Dermis microvascular lymphatic vessel endothelial cell (primary cell): Measurements from ENCODE around the gene SLC22A14. TPM values are rescaled to one million over a fixed set of nuclear protein-coding genes. Genes with fewer than 3 reads are reported as not detected.

Experiments used
- DNase-seq, 2 donors: peaks; one replicate each; pipeline versions ENCODE4 v3.0.0 to v3.0.0-alpha.2; 2010; ENCODE audit warnings: low read depth in 2 of 2
- total RNA-seq: library from RNA; depleted of rRNA; stranded (reverse); fragments of >200 nt; gene quantifications from 2 replicates; pipeline ENCODE4 v1.2.1, GENCODE V29; 2014

Gene SLC22A14
- total RNA-seq, 1 donor from 2014 or later = not detected

- no peak for DNase-seq
These were observed 63.9 kb downstream of the SLC22A14 start for GRCh38 chr3:38345879-38346586.

DNA sequence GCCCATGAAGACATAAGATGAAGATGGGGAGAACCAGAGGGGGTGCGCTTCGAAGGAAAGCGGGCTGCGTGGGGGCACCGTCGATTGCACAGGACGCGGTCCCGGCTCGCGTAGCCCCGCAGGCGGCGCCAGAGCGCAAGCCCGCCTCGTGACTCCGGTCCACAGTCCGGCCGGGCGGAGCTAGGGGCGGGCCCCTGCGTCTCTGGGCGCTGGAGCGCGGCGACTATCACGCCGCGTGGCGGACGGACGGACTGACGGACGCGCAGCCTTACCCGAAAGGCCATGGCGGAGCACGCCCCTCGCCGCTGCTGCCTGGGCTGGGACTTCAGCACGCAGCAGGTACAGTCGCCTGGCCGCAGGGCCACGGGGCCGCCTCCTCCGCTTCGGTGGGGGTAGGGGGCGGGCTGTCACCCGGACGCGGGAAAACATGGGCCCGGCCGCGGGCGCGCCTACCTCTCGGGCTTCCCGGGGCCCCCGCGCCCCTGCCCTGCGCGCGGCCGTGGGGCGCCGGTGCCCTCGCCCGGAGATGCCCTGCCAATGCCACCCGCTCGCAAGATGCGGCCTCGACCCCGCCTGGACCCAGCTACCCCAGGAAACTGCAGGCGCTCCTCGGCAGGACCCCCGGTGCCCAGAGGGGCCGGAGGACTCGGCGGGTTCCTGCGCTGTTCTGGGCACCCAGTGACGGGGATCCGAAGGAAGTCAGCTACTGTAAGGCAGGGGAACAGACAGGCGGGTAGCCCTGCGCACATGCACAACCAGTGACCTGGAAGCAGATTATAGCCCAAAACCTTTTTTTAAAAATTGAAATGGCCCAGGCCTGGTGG is 64.7 kb downstream of the SLC22A14 start, which contains the start of gene XYLB:
Gene XYLB, plus strand, starts transcription at position 199 of the 824 bp plus-strand sequence. Its CDS starts 84 bp downstream, at position 283.
- peak; percentile 46 to 87 for DNase-seq

- no peak for DNase-seq
These were observed 65.5 kb downstream of the SLC22A14 start for GRCh38 chr3:38347421-38348200.

DNA sequence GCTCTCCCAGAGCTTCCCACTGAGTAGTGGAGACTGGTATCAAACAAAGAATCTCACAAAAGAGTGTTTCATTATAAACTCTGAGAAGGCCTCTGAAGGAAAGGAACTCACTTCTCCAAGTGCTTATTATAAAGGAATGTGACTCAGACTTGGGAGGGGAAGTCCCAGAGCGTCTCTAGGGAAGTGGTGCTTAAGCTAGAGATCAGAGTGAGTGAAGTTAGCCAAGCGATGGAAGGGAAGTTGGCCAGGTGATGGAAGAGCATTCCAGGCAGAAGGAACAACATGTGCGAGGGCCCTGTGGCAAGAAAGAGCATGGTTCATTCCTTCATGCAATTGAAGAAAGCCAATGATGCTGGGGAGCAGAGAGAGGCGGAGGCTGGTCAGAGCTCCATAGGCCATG is 66.8 kb downstream of the SLC22A14 start:
- peak in 1 of 2 donors; percentile 32 for DNase-seq

GRCh38 chr3:38349684-38350359 is 67.7 kb downstream of the SLC22A14 start:
- DNase-seq = no peak

DNA sequence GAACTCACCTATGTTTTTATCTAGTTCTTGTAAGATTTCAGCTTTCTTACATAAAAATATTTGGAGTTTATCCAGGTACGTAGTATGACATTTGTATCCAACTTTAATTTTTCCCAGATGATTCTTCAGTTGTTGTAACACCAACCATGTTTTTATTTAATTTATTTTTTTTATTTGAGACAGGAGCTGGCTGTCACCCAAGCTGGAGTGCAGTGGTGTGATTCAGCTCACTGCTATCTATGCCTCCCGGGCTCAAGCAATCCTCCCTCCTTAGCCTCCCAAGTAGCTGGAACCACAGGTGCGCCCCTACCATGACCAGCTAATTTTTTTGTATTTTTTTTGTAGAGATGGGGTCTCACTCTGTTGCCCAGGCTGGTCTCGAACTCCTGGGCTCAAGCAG is 71.1 kb downstream of the SLC22A14 start:
- DNase-seq = no peak

DNA sequence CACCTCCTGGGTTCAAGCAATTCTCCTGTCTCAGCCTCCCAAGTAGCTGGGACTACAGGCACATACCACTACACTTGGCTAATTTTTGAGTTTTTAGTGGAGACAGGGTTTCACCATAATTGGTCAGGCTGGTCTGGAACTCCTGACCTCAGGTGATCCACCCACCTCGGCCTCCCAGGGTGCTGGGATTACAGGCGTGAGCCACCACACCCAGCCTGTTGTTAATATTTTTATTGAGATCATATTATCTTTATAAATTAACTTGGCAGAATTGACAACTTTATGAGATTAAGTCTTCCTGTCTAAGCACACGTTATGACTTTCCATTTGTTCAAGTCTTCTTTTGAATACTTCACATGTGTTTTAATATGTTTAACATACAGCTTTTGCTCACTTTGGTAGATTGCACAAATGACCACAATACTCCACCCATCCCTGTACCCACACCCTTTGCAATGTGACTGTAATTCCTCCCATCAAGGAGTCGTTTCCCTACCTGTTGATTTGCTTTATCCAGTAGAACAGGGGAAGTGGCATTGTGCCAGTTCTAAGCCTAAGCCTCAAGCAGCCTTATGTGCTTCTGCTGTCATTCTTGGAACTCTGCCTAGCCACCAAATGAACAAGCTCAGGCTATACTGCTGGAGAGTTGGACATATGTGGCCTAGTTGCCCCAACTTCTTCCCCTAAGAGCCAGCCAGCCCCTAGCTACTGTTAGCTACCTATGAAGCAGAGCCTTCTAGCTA is 72.7 kb downstream of the SLC22A14 start:
- DNase-seq = peak in 1 of 2 donors; percentile 31

GRCh38 chr3:38359038-38359437 is 76.9 kb downstream of the SLC22A14 start:
- no peak for DNase-seq

DNA sequence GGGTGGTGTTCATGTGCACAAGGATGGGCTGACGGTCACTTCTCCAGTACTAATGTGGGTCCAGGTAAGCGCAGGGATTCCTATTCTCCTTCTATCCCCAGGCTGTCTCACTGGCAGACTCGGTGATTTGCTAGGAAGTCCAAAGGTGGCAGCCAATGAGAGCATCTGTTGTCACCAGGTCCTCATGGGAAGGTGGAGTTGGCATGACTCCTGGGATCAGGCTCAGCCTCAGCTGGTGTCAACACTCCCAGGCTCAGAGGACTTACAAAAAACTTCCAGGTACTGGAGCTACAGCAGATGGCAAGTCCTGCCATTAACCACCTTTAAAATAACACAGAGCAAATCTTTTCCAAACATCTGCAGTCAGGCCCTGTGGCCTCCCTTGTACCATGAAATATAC is 78.3 kb downstream of the SLC22A14 start:
- no peak for DNase-seq

GRCh38 chr3:38361496-38361895 is 79.4 kb downstream of the SLC22A14 start:
- DNase-seq = no peak

DNA sequence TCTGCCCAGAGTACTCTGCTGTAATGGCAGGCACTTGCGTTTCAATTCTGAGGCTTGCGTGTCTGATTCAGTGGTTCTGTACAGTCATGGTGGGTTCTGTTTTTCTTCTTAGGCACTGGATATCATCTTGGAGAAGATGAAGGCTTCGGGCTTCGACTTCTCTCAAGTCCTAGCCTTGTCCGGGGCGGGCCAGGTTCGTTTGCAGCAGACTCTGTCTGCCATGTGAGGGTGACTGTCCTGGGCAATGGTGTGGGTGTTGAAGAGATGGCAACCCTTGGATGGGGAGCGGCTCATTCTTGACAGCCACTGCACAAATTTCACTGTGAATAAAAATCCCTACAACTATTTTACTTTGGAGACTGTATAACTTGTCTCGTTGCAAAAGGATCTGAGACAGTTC is 80.7 kb downstream of the SLC22A14 start:
- no peak for DNase-seq

DNA sequence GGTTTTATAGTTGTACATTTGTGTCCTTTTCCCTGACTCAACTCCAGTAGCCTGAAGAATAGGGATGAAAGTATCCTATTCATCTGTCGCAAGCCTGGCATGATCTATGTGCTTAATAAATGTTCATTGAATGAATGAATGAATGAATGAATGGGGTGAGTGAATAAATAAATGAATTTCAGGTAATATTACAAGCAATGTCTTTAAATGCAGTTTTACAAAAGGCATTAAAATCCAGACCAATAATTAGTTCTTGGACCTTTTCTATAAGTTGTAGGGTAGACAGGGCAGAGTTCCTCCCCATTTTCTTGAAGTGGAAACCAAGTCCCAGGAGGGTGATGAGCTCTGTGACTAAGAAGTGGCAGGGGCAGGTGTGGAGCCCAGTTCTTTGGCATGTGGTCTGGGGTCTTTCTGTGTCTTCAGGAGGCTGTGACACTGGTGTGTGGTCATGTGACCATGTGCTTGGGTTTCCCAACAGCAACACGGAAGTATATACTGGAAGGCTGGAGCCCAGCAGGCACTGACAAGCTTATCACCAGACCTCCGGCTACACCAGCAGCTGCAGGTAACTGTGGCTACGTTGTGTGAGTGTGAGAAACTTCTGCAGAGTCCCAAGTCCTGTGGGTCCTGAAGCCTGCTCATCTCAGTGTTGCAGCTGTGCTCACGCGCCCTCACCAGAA is 82.8 kb downstream of the SLC22A14 start:
- DNase-seq = no peak

GRCh38 chr3:38365469-38366062 is 83.5 kb downstream of the SLC22A14 start:
- DNase-seq = no peak

DNA sequence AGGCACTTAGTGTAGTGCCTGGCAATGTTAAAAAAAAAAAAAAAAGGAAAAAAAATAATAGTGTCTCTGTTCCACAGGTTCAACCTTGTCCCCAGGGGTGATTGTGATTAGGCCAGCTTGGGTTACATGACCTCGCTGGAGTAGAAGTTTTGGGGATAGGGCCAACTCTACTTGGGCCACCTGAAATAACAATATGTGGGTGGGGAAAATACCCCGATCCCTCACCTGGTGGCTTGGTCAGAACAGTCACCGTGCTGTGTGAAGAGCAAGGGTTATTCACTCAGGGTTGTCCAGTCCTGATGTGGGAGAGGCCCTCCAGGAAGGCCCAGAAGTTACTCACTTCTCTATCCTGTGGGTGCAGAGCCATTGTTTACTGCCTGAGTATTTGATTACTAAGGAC is 84.0 kb downstream of the SLC22A14 start:
- no peak for DNase-seq

DNA sequence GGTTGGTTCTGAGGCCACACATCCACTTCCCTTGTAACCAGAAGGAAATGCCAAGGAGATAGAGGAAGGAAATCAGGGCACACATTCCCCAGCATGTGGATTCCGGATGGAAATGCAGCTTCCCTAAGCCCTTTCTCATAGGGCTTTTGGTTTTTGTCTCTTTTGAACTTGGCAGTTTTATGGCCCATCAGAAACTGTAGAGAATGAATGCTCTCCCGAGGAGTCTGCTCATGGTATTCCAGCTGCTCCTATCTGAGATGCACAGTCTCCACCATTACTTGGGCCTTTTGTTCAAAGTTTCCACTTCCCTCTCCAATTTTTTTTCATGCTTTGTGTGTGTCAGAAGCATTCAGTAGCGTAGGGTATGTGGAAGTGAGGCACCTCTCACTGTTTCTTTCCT is 85.7 kb downstream of the SLC22A14 start:
- no peak for DNase-seq
